HCT116 (cell line): ENCODE results near the gene NAPEPLD.

Experiments
- CTCF ChIP-seq, 3 experiments: fragments of 200-600 bp in 1 of 3; sonication (generic) in 1 of 3; IDR thresholded peaks in 2 of 3; conservative IDR thresholded peaks in 1 of 3; 2 replicates each; pipeline ENCODE4 v1.5.1; 2012 to 2017; ENCODE audit warnings: low read depth in 2 of 3, low read length in 2 of 3, antibody characterized with exemption in 1 of 3, borderline replicate concordance in 1 of 3, control low read depth in 1 of 3, mild to moderate bottlenecking in 1 of 3, mixed read lengths in 1 of 3, mixed run types in 1 of 3, moderate library complexity in 1 of 3; ENCODE audit not compliant: insufficient read depth in 1 of 3
- EZH2phosphoT487 ChIP-seq: fragments of 200-600 bp; IDR thresholded peaks from 2 replicates; pipeline ENCODE4 v1.6.1; 2018; ENCODE audit warnings: antibody characterized with exemption, borderline replicate concordance
- FOSL1 ChIP-seq: IDR thresholded peaks from 2 replicates; pipeline ENCODE4 v1.6.1; 2012; ENCODE audit warnings: low read depth
- POLR2A ChIP-seq: IDR thresholded peaks from 2 replicates; pipeline ENCODE4 v1.7.0; 2011; ENCODE audit warnings: borderline replicate concordance; ENCODE audit not compliant: insufficient read depth, insufficient read length; ENCODE audit errors: extremely low read depth
- POLR2AphosphoS5 ChIP-seq: IDR thresholded peaks from 2 replicates; pipeline ENCODE4 v1.6.1; 2011; ENCODE audit warnings: mild to moderate bottlenecking, low read depth, low read length, moderate library complexity
- REST ChIP-seq: IDR thresholded peaks from 2 replicates; pipeline ENCODE4 v1.6.1; 2012; ENCODE audit warnings: low read depth
- SIN3A ChIP-seq: IDR thresholded peaks from 2 replicates; pipeline ENCODE4 v1.6.1; 2012; ENCODE audit warnings: low read depth
- SRF ChIP-seq: IDR thresholded peaks from 2 replicates; pipeline ENCODE4 v1.6.1; 2012; ENCODE audit warnings: low read depth
- TCF7L2 ChIP-seq: IDR thresholded peaks from 2 replicates; pipeline ENCODE4 v1.7.0; 2011; ENCODE audit warnings: borderline replicate concordance, inconsistent platforms; ENCODE audit not compliant: insufficient read depth, insufficient read length; ENCODE audit errors: extremely low read depth
- ZBTB33 ChIP-seq: IDR thresholded peaks from 2 replicates; pipeline ENCODE4 v1.6.1; 2011; ENCODE audit warnings: mild to moderate bottlenecking, low read length, moderate library complexity; ENCODE audit not compliant: insufficient replicate concordance; ENCODE audit errors: extremely low read depth
- ZFX ChIP-seq: fragments of 450-650 bp; IDR thresholded peaks from 2 replicates; pipeline ENCODE4 v1.6.1; 2017

GRCh38 chr7:103149808-103150180 is 895 bp upstream of the NAPEPLD start:
- TF ChIP-seq CTCF (IDR thresholded peaks at IDR 0.05 in 2 of 3, conservative IDR thresholded peaks at IDR 0.05 in 1 of 3; ENCODE audit: borderline replicate concordance in 1 of 3, insufficient read depth in 1 of 3, low read depth in 2 of 3, low read length in 2 of 3), result no peak
- no peak for TF ChIP-seq ZFX
- TF ChIP-seq EZH2phosphoT487, result no peak
- no peak for TF ChIP-seq REST
- no peak for TF ChIP-seq POLR2A
- no peak for TF ChIP-seq FOSL1
- TF ChIP-seq POLR2AphosphoS5, result no peak
- TF ChIP-seq TCF7L2, result no peak
- no peak for TF ChIP-seq SRF
- TF ChIP-seq ZBTB33, result no peak
- TF ChIP-seq SIN3A, result no peak
